HL-60 (cell line): ENCODE measurements around the gene RYR2.

Source experiments
- GABPA ChIP-seq: IDR thresholded peaks from 2 replicates; pipeline ENCODE4 v1.6.1; 2012; ENCODE audit warnings: low read depth
- POLR2AphosphoS5 ChIP-seq: IDR thresholded peaks from 2 replicates; pipeline ENCODE4 v1.6.1; 2012; ENCODE audit warnings: low read depth
- SPI1 ChIP-seq: IDR thresholded peaks from 2 replicates; pipeline ENCODE4 v1.6.1; 2012; ENCODE audit warnings: low read depth, mild to moderate bottlenecking, borderline replicate concordance
- TF ChIP-seq, protein P1 (sequence below): IDR thresholded peaks from 2 replicates; pipeline ENCODE4 v1.6.1; 2012; ENCODE audit warnings: low read depth; ENCODE audit not compliant: insufficient replicate concordance
- TF ChIP-seq, protein P2 (sequence below): IDR thresholded peaks from one replicate; pipeline ENCODE4 v1.5.1; 2011; ENCODE audit warnings: low read length, control low read depth, inconsistent platforms; ENCODE audit not compliant: insufficient read depth

DNA sequence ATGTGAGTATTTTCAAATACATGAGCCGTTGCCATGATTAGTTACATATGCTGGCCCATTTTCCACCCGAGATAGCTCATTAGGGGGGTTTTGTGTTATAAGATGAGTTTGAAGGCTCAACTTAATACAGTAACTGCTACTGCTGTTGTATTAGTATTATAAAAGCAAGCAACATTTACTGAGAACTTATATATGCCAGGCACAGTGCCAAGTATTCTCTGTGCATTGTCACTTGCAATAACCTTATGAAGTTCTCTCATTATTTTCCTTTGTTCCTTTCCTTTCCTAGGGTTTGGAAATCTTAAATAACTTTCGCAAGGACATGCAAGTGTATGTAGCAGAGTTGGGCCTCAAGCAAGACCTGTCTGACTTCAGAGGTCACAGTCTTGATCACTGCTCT is 107.9 kb downstream of the RYR2 start:
- TF ChIP-seq, protein P1, sequence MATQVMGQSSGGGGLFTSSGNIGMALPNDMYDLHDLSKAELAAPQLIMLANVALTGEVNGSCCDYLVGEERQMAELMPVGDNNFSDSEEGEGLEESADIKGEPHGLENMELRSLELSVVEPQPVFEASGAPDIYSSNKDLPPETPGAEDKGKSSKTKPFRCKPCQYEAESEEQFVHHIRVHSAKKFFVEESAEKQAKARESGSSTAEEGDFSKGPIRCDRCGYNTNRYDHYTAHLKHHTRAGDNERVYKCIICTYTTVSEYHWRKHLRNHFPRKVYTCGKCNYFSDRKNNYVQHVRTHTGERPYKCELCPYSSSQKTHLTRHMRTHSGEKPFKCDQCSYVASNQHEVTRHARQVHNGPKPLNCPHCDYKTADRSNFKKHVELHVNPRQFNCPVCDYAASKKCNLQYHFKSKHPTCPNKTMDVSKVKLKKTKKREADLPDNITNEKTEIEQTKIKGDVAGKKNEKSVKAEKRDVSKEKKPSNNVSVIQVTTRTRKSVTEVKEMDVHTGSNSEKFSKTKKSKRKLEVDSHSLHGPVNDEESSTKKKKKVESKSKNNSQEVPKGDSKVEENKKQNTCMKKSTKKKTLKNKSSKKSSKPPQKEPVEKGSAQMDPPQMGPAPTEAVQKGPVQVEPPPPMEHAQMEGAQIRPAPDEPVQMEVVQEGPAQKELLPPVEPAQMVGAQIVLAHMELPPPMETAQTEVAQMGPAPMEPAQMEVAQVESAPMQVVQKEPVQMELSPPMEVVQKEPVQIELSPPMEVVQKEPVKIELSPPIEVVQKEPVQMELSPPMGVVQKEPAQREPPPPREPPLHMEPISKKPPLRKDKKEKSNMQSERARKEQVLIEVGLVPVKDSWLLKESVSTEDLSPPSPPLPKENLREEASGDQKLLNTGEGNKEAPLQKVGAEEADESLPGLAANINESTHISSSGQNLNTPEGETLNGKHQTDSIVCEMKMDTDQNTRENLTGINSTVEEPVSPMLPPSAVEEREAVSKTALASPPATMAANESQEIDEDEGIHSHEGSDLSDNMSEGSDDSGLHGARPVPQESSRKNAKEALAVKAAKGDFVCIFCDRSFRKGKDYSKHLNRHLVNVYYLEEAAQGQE, result no peak
- TF ChIP-seq, protein P2, sequence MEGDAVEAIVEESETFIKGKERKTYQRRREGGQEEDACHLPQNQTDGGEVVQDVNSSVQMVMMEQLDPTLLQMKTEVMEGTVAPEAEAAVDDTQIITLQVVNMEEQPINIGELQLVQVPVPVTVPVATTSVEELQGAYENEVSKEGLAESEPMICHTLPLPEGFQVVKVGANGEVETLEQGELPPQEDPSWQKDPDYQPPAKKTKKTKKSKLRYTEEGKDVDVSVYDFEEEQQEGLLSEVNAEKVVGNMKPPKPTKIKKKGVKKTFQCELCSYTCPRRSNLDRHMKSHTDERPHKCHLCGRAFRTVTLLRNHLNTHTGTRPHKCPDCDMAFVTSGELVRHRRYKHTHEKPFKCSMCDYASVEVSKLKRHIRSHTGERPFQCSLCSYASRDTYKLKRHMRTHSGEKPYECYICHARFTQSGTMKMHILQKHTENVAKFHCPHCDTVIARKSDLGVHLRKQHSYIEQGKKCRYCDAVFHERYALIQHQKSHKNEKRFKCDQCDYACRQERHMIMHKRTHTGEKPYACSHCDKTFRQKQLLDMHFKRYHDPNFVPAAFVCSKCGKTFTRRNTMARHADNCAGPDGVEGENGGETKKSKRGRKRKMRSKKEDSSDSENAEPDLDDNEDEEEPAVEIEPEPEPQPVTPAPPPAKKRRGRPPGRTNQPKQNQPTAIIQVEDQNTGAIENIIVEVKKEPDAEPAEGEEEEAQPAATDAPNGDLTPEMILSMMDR, result no peak
- TF ChIP-seq POLR2AphosphoS5, result no peak
- no peak for TF ChIP-seq GABPA
- TF ChIP-seq SPI1, result no peak
